ENCODE results near the gene NOL4L.

DNA sequence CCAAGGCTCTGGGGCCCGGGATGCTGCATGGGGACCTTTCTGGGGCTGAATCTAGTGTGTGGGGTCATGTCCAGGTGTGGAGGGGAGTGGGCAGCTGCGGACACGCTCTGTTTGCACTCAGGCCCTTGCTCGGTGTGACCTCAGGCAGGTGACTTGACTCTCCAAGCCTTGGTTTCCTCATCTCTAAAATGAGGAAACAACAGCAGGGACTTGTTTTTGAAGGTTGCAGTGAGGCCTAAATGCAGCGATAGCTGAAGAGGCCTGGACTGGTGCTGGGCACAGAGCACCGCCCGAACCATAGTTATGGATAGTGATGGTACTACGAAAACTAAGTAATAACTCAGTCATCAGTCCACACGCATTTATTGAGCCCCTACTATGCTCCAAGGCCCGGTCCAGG lies 91.8 kb downstream of the NOL4L start:
- TF ChIP-seq, protein P1, sequence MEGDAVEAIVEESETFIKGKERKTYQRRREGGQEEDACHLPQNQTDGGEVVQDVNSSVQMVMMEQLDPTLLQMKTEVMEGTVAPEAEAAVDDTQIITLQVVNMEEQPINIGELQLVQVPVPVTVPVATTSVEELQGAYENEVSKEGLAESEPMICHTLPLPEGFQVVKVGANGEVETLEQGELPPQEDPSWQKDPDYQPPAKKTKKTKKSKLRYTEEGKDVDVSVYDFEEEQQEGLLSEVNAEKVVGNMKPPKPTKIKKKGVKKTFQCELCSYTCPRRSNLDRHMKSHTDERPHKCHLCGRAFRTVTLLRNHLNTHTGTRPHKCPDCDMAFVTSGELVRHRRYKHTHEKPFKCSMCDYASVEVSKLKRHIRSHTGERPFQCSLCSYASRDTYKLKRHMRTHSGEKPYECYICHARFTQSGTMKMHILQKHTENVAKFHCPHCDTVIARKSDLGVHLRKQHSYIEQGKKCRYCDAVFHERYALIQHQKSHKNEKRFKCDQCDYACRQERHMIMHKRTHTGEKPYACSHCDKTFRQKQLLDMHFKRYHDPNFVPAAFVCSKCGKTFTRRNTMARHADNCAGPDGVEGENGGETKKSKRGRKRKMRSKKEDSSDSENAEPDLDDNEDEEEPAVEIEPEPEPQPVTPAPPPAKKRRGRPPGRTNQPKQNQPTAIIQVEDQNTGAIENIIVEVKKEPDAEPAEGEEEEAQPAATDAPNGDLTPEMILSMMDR (IDR thresholded peaks at IDR 0.05) = no peak
- TF ChIP-seq NFE2L2 (conservative IDR thresholded peaks at IDR 0.05; ENCODE audit: low read length) (no peak), CHD4 (IDR thresholded peaks at IDR 0.05; ENCODE audit: borderline replicate concordance) (no peak)
- TF ChIP-seq, protein P2, sequence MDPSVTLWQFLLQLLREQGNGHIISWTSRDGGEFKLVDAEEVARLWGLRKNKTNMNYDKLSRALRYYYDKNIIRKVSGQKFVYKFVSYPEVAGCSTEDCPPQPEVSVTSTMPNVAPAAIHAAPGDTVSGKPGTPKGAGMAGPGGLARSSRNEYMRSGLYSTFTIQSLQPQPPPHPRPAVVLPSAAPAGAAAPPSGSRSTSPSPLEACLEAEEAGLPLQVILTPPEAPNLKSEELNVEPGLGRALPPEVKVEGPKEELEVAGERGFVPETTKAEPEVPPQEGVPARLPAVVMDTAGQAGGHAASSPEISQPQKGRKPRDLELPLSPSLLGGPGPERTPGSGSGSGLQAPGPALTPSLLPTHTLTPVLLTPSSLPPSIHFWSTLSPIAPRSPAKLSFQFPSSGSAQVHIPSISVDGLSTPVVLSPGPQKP (IDR thresholded peaks at IDR 0.05; ENCODE audit: low read depth, low read length) = no peak
